H1 (cell line): ENCODE data around the gene AK8.

Experiments used
- HDAC6 ChIP-seq: IDR thresholded peaks from one replicate; pipeline ENCODE4 v1.7.1; 2012; ENCODE audit warnings: low read depth, mild to moderate bottlenecking, inconsistent platforms, low read length, moderate library complexity
- POLR2AphosphoS5 ChIP-seq: IDR thresholded peaks from 2 replicates; pipeline ENCODE4 v1.6.1; 2011; ENCODE audit warnings: low read depth, low read length
- RFX5 ChIP-seq: IDR thresholded peaks from 2 replicates; pipeline ENCODE4 v1.6.1; 2011; ENCODE audit warnings: low read depth, low read length, improper control_type of control experiment, borderline replicate concordance
- SUZ12 ChIP-seq: fragments of 200-600 bp; sonication (generic); IDR thresholded peaks from 2 replicates; pipeline ENCODE4 v1.6.1; 2012; ENCODE audit warnings: mild to moderate bottlenecking, inconsistent platforms, low read length, moderate library complexity, mixed read lengths
- TF ChIP-seq, protein P1 (sequence below), 3 experiments: IDR thresholded peaks; 1 replicate in 2 of 3; 2 replicates in 1 of 3; pipeline versions ENCODE4 v1.5.1 to v1.6.1; 2011; ENCODE audit warnings: low read length in 3 of 3, mild to moderate bottlenecking in 3 of 3, inconsistent platforms in 2 of 3, low read depth in 1 of 3, moderate library complexity in 1 of 3; ENCODE audit not compliant: insufficient read depth in 1 of 3; ENCODE audit errors: control extremely low read depth in 1 of 3

DNA sequence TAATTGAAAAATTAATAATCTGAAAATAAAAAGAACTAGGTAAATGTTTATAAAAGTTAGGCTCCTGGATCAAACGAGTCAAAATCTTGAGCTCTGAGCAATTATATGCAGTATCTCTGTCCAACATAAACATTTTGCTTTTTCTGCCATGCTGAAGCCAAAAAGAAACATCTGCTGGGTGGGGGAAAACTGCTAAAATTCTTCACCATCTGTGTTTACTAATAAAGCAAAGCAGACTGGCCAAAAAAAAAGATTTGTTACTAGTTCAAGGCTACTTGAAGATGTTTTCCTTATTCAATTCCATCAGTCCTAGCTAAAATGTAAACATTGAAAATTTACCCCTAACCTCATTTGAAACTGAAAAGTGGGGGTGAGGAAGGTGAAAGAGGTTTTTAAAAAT, 178.1 kb downstream of the AK8 start:
- TF ChIP-seq, protein P1, sequence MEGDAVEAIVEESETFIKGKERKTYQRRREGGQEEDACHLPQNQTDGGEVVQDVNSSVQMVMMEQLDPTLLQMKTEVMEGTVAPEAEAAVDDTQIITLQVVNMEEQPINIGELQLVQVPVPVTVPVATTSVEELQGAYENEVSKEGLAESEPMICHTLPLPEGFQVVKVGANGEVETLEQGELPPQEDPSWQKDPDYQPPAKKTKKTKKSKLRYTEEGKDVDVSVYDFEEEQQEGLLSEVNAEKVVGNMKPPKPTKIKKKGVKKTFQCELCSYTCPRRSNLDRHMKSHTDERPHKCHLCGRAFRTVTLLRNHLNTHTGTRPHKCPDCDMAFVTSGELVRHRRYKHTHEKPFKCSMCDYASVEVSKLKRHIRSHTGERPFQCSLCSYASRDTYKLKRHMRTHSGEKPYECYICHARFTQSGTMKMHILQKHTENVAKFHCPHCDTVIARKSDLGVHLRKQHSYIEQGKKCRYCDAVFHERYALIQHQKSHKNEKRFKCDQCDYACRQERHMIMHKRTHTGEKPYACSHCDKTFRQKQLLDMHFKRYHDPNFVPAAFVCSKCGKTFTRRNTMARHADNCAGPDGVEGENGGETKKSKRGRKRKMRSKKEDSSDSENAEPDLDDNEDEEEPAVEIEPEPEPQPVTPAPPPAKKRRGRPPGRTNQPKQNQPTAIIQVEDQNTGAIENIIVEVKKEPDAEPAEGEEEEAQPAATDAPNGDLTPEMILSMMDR (IDR thresholded peaks at IDR 0.05; ENCODE audit: control extremely low read depth in 1 of 3, insufficient read depth in 1 of 3, low read depth in 1 of 3, low read length in 3 of 3) = no peak
- TF ChIP-seq HDAC6 (no peak), RFX5 (no peak), POLR2AphosphoS5 (no peak), SUZ12 (no peak)
